ENCODE measurements around the gene EXOC4.

EXOC4 gene

GRCh38 chr7:133794479-133794878 lies 541.6 kb downstream of the EXOC4 start:
- DNase-seq (ENCODE audit: low read depth): no peak

- DNase-seq (ENCODE audit: low read depth): no peak
Measured at GRCh38 chr7:133795068-133795665, 542.3 kb downstream of the EXOC4 start.

DNA sequence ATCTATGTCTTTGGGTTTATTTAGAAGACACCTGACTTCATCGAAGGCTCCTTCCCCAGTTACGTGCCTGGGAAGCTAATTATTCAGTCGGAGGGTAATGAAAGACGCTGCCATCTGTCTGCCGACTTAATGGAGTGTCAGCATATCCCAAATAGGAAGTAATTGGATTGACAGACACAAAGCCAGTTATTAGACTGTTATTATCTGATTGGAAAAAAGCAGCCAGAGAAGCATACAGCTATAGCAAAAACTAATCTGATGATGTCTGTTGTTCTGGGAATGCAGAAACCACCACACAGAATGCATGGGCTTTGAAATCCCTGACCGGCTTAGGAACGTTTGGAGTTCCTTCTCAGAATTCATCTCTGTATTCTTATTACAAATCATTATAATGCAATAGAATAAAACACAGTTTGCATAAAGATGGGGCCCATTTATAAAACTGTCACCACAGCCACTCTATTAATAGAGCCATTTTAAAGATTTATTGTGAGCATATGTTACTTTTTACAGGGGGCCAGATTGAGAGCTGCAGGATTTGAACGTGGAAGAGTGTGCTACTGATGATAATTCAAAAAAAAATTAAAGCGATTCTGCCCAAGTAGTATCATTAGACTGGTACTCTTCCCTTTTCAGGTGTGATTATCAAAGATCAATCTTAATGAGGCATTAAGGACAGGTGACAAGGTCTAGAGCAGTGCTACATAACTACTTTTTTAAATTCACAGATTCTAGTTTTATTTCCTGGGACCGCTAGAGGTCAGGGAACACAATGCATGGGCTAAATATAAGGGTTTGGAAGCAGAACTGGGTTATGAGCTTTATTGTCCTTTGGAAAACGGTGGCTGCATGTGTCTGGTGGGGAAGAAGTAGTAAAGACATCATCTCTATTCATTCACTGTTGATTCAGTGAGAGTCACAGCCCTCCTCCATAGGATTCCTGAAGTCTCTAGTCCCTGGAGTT lies 544.2 kb downstream of the EXOC4 start:
- DNase-seq (ENCODE audit: low read depth): no peak

DNA sequence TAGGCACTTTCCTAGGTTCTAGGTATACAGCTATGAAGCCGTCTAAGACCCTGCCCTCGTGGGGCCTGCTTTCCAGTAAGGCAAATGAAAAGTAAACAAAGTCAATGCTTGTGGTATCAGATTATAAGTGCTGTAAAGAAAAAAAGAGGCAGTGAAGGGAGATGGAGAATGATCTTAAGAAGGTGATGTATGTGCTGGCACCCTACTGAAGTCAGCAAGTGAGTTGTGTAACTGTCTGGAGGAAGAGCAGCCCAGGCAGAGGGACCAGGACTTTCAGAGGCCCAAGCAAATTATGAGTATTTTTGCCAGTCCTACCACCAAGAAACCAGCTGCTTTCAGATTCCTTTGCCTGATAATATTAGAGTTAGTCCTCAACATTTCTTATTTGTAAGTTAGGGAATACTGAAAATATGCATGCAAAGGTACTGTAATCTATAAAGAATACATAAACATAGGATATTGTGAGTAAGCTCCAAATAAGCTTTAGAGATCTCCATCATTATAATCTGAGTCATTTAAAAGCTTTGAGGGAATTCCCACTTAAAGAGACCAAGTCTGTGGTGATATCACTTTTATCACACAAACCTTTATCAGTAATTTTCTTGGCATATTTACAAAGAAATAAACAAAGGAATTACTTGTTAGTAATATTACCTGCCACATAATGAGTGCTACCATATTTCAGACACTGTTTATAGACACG lies 545.1 kb downstream of the EXOC4 start:
- no peak for DNase-seq (ENCODE audit: low read depth)

GRCh38 chr7:133801341-133801740 lies 548.5 kb downstream of the EXOC4 start:
- DNase-seq (ENCODE audit: low read depth): no peak

DNA sequence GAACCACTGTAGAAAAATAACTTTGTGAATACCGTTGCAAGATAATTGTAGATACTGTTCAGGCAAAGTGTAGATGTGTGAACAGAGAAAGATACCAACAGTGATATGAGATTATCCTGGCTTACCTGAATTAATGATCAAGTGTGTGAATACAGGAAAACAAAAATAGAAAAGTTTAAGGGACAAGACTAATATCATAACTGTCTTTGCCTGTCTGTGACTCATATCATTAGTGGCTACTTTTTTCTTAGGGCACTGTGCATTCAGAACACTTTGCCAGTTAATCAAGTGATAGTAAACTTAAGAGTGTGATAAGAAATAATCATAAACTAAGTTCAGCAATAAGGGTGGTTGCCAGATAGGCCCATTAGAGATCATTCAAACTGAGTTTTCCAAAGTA lies 551.2 kb downstream of the EXOC4 start:
- DNase-seq (ENCODE audit: low read depth): no peak

- no peak for DNase-seq (ENCODE audit: low read depth)
Measured at GRCh38 chr7:133805426-133805825, 552.5 kb downstream of the EXOC4 start.

DNA sequence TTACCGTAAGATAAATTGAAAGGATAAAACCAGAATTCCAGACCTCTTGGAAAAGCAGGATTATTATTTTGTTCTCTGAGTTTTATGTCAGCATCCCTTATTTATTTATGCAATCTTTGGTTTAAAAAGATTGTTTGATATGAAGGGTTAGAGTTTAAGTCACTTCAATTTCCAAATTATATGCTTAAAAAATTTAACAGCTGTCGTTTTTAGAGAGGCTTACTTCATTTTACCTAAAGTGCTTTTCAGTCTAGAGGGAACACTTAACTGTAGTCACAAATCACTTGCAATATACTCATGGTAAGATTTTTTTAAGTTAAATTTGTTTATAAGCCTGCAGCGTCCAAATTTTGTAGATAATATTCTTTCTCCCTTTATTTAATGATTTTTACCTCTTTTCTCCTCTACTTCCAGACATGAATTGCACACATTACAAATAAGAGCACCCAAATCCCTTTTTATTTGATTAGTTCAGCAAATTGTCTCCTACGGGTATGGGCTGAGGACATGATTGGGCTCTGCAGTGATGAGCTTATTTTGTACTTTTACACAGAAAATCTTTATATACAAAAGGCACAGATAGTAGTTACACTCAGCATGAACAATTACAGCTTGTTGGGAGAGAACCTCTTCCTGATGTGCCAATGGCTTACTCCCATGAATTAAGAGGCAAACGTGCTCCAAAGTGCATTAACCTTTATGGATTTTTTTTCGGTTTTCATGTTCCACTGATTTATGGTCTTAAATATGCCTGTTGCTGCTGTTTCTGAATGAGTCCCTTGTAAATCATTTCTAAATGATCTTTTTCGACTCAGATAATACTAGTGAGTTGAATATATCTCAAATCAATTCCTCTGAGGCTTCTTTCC lies 555.0 kb downstream of the EXOC4 start:
- no peak for DNase-seq (ENCODE audit: low read depth)

DNA sequence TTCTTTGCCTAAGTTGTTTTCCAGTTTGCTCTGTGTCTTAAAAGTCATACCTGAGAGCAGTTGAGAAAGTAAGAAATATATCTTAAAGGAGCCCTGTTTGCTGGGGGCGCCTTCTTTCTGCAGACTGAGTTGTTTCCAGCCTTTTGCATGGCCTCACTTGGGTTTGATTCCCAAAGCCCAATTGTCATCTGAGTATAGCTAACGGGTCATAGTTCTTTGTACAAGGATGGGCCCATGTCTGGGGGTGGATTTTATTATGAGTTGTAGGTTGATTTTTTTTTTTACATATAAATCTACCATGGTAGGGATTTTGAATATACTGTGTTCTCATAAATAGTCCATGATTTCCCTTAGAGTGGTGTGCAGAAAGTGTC lies 555.6 kb downstream of the EXOC4 start:
- no peak for DNase-seq (ENCODE audit: low read depth)

GRCh38 chr7:133812877-133813276 lies 560.0 kb downstream of the EXOC4 start:
- no peak for DNase-seq (ENCODE audit: low read depth)

DNA sequence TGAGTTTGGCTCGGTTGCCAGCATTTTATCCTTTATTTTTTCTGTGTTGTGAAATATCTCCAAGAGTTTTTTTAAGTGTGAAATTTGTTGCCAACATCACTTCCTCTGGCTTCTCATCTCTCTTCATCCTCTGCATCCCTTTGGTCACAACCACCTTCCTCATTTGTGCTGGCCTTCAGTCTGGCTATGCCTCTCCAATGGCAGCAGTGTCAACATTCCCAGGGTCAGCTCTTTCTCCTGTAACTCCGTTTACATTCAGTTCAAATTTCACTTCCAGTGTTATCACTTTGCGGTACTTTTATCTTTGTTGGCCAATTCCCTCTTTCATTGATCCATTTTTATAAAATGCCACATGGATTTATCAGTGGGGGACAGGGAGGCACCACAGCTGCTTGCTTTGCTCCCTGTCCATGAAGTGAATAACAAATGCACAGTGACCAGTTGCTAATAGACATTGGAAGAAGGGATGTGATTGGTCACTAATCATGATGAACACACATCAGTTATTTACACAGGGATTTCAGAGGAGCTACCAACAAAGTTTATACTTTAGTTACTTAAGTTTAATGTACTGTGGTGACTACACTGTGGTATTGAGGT lies 562.8 kb downstream of the EXOC4 start:
- DNase-seq (ENCODE audit: low read depth): no peak

- no peak for DNase-seq (ENCODE audit: low read depth)
Measured at GRCh38 chr7:133819695-133820094, 566.8 kb downstream of the EXOC4 start.

DNA sequence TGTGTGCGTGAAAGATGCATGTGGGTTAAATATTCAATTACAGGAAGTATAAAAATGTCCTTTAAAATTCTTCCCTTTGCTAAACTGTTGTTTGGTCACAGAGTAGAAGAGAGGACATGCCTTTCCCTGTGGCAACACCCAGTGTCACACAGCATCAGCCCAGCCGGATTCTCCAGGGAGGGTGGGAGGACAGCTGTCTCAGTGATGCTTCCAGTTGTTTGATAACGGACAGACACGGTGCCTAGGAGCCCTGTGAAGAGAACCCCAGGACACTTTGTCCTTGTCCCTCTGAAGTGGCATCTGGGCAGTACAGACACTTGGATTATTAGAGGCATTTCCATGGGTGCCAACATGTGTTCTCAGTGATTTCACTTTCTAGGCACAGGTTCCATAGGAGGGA lies 567.7 kb downstream of the EXOC4 start:
- no peak for DNase-seq (ENCODE audit: low read depth)

DNA sequence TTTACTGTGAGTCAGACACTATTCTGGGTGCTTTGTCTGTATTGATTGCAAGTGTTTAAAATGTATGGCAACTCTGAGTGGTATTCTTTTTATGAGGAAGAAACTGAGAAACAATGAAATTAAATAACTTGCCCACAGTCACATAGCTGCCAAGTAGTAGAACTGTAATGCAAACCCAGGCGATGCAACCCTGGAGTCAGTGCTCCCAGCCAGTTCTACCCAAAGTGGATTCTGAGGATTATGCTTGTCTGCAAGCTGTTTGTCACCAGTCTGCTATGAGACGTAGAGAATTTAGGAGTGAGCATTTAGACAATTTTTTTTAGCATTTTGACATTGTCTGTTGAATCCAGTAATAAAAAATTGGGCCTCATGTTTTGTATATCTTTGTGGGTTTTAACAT lies 568.3 kb downstream of the EXOC4 start:
- no peak for DNase-seq (ENCODE audit: low read depth)

DNA sequence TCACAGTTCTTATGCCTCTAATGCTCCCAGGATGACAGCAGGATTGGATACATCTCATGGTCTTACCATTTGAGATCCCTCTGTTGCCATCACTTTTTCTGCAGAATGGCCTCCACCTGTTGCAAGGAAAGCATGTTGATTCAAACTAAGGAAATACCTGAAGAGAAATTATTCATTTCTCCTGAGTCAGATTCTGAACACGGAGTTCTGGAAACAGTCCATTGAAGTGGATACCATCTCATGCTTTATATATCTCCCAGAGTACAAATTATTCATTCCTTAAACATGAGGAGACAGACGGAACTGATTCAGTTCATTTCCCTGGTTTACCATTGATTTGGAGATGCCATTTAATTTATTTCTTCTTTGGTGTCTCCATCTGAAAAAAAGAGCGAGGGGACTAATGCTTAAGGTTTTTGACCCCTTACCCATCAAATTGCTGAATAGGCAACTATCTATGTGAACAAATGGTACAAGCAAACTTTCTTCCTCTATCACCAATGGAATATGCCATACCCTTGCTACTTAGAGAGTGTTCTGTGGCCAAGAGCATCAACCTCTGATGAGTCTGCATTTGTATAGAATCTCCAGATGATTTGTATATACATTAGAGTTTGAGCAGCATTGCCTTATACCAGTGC lies 569.2 kb downstream of the EXOC4 start:
- DNase-seq (ENCODE audit: low read depth): no peak

GRCh38 chr7:133822868-133823552 lies 570.1 kb downstream of the EXOC4 start:
- DNase-seq (ENCODE audit: low read depth): no peak

DNA sequence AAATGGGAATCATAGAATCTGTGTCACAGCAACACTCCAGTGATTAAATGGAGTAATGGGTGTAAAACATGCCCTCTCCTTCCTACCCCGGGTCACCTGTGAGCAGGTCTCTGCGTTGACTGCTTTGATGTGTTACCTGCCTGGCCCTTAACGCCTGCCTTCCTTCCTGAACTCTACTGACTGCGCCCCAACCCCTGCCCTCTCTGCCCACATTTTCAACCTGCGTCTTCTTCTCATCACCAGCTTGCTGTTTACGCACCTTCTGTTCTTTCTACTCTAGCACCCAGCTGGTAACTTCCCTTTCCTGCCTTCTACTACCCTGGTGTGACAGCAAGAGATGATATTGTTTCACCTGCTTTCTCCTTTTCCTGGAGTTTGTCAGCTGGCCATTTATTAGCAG lies 571.3 kb downstream of the EXOC4 start:
- no peak for DNase-seq (ENCODE audit: low read depth)

- no peak for DNase-seq (ENCODE audit: low read depth)
Measured at GRCh38 chr7:133827707-133828623, 575.1 kb downstream of the EXOC4 start.

DNA sequence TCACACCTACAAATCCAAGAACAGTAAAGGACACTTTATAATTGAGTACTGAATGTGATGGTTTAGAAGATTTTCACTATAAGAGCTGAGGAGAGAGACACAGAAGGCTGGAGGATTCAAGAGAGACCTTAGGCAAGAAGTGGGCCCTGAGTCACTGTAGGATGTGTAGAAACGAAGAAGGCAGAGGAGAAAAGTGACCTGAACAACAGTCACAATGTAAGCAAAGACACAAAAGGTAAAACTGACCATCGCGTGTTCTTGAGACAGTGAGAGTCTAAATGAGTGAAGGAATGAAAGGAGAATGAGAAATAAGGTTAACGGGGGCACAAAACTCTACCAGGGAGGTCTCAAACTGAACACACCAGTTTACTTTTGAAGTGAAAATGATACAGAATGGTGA lies 576.0 kb downstream of the EXOC4 start:
- DNase-seq (ENCODE audit: low read depth): no peak

Measured in HS-27A (cell line).